ENCODE data around the gene SLC25A33.

GRCh38 chr1:9615316-9616063 lies 76.2 kb downstream of the SLC25A33 start:
- TF ChIP-seq CTCF (IDR thresholded peaks at IDR 0.05): peak; percentile 79
- no peak for TF ChIP-seq EZH2 (IDR thresholded peaks at IDR 0.05)

Data from neural progenitor cell (in vitro differentiated cells).